Measurements from ENCODE around the gene MAP2. TPM values are rescaled to one million over a fixed set of nuclear protein-coding genes. Genes with fewer than 3 reads are reported as not detected.

The MAP2 gene
- total RNA-seq, 4 donors from 2014 or later: 5.1 to 16.6 (median 7.7) TPM

- no peak for TF ChIP-seq CTCF (IDR thresholded peaks at IDR 0.05; ENCODE audit: low read depth)
Observed at GRCh38 chr2:209560911-209561310, 137.1 kb downstream of the MAP2 start.

- TF ChIP-seq CTCF (IDR thresholded peaks at IDR 0.05; ENCODE audit: low read depth): no peak
Observed at GRCh38 chr2:209563453-209563852, 139.6 kb downstream of the MAP2 start.

GRCh38 chr2:209564816-209565215, 141.0 kb downstream of the MAP2 start:
- no peak for TF ChIP-seq CTCF (IDR thresholded peaks at IDR 0.05; ENCODE audit: low read depth)

GRCh38 chr2:209565896-209566582, 142.2 kb downstream of the MAP2 start:
- TF ChIP-seq CTCF (IDR thresholded peaks at IDR 0.05; ENCODE audit: low read depth): no peak

- no peak for TF ChIP-seq CTCF (IDR thresholded peaks at IDR 0.05; ENCODE audit: low read depth)
Observed at GRCh38 chr2:209570194-209570593, 146.3 kb downstream of the MAP2 start.

GRCh38 chr2:209574515-209574914, 150.7 kb downstream of the MAP2 start:
- TF ChIP-seq CTCF (IDR thresholded peaks at IDR 0.05; ENCODE audit: low read depth): no peak

GRCh38 chr2:209577376-209578357, 153.8 kb downstream of the MAP2 start:
- no peak for TF ChIP-seq CTCF (IDR thresholded peaks at IDR 0.05; ENCODE audit: low read depth)

Data from subcutaneous adipose tissue (tissue), 4 donors.